Activated T-cell treated with anti-CD3 and anti-CD28 coated beads, Interleukin-2, amount 50 U/mL, for 24 hours (primary cell): ENCODE results near the gene EHMT1.

ENCODE experiments used
- DNase-seq: peaks from one replicate; pipeline ENCODE4 v3.0.0-alpha.2; 2020
- H3K27ac Mint-ChIP-seq: 2 replicates; pipeline ENCODE4 v1.8.0; 2020; ENCODE audit warnings: mild to moderate bottlenecking, mixed read lengths
- H3K27me3 Mint-ChIP-seq: 2 replicates; pipeline ENCODE4 v1.8.0; 2020; ENCODE audit warnings: mixed read lengths
- H3K36me3 Mint-ChIP-seq: 2 replicates; pipeline ENCODE4 v1.8.0; 2020; ENCODE audit warnings: low read depth, mixed read lengths
- H3K4me1 Mint-ChIP-seq: 2 replicates; pipeline ENCODE4 v1.8.0; 2020; ENCODE audit warnings: low read depth, mixed read lengths
- H3K4me3 Mint-ChIP-seq: 2 replicates; pipeline ENCODE4 v1.8.0; 2020; ENCODE audit warnings: mild to moderate bottlenecking, moderate library complexity, mixed read lengths
- H3K9me3 Mint-ChIP-seq: 2 replicates; pipeline ENCODE4 v1.8.0; 2020; ENCODE audit warnings: mixed read lengths

The EHMT1 gene

DNA sequence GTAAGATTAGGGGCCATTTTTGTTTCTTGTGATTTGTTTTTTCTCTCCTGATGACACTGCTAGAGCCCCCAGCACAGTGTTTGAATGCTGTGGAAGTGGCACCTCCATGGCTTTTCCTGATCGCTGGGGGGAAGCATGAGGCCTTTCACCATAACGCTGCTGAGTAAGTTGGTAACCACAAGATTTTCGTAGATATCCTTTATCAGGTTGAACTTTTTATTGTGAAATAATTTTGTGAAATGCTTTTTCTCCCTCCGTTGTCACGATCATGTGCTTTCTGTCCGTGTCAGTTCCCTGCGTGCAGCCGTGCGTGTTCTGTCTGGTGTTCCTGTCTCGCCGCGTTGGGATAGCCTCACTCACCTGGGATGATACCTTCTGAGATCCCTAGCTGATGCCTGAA, 59.4 kb downstream of the EHMT1 start:
- H3K9me3 Mint-ChIP-seq: no peaks in the 10 kb centered on the region
- H3K4me3 Mint-ChIP-seq: no peak overlapping the region
- H3K27me3 Mint-ChIP-seq: no peaks in the 10 kb centered on the region
- H3K27ac Mint-ChIP-seq: no peak overlapping the region
- peaks cover 53% of the 10 kb centered on the region for H3K4me1 Mint-ChIP-seq
- DNase-seq: no peak
- H3K36me3 Mint-ChIP-seq: peaks cover 34% of the 10 kb centered on the region

DNA sequence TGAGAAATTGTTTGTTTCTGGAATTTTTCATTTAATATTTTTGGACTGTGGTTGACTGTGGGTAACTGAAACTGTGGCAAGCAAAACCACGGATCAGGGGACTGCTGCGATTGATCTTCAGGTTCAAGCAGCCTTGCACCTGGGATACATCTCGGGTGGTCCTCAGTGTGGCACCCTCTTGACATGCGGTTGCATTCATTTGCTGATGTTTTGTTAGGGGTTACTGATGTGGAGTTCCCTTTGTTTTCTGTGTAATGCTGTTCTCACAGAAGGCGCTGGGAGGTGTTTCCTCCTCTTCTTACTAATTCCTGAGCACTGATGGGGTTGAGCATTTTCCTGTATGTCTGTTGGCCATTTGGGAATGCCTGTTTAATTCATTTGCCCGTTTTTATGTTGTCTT, 60.4 kb downstream of the EHMT1 start:
- Mint-ChIP-seq H3K9me3 (no peaks in the 10 kb centered on the region), H3K4me1 (peaks cover 48% of the 10 kb centered on the region), H3K4me3 (no peak overlapping the region), H3K27ac (no peak overlapping the region), H3K27me3 (no peaks in the 10 kb centered on the region), H3K36me3 (peaks cover 36% of the 10 kb centered on the region)
- DNase-seq: no peak

DNA sequence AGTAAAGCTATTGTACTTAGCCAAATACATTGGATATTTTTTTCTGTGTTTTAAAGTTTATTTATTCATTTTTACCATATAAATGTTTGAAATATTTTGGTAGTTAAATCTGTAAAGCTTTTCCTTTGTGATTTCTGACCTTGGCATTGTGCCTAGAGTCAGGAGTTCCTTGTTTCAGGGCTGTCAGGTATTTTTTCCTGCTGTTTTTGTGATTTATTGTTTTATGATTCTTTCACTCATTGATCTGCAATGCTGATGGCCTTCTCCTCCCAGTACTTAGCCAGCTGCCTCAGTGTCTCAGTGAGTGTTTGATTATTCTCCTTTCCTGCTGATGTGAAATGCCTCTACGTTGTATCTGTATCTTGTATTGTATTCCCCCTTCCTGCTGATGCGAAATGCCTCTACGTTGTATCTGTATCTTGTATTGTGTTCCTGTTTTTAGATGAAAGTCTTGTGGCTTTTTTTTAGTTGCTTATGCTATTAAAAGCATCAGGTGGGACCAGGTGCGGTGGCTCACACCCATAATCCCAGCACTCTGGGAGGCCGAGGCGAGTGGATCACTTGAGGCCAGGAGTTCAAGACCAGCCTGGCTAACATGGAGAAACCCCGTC, 61.0 kb downstream of the EHMT1 start:
- no peak overlapping the region for H3K4me3 Mint-ChIP-seq
- H3K9me3 Mint-ChIP-seq: no peaks in the 10 kb centered on the region
- peaks cover 34% of the 10 kb centered on the region for H3K36me3 Mint-ChIP-seq
- no peak for DNase-seq
- peaks cover 44% of the 10 kb centered on the region for H3K4me1 Mint-ChIP-seq
- no peak overlapping the region for H3K27ac Mint-ChIP-seq
- H3K27me3 Mint-ChIP-seq: no peaks in the 10 kb centered on the region

DNA sequence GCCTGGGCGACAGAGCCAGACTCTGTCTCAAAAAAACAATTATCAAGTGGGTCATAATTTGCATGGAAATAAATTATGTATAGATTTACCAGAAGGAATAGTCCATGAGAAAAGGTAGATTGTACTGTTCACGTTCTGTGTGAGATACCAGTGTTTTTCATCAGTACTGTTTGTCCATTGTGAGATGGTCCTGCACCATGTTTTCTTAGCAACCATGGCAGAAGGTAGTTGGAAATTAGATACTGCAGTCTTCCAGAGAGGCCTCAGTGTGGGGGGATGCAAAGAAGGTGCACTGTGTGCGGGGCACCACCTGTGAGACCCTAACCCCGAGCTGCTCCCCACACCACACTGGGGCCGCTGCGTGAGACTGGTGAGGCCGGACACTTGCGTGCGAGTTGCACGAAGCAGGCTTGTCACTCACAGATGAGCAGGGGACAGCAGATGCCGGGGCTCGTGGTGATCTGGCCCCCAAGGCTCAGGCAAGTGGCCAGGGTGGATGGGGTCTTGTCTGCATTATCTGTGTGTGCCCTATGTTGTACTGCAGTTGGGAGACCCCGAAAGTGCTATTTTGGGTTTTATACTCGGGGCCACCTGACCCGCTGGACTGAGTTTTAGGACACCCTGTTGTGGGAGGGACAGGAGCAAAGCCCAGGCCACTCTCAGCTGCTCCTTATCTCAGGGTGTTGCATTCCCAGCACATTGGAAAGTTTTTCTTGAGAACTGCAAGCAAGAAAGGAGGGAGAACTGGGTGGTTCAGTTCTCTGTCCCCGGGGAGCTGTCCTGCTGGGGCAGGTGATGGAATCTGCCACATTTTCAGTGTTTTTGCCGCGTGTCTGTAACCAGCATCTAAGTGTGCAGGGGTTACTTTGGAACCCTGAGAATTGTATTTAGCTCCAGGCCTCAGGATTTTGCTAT, 61.9 kb downstream of the EHMT1 start:
- H3K4me3 Mint-ChIP-seq: no peak overlapping the region
- H3K9me3 Mint-ChIP-seq: no peaks in the 10 kb centered on the region
- H3K36me3 Mint-ChIP-seq: peaks cover 34% of the 10 kb centered on the region
- DNase-seq: no peak
- no peaks in the 10 kb centered on the region for H3K27me3 Mint-ChIP-seq
- H3K27ac Mint-ChIP-seq: no peak overlapping the region
- H3K4me1 Mint-ChIP-seq: peaks cover 47% of the 10 kb centered on the region

DNA sequence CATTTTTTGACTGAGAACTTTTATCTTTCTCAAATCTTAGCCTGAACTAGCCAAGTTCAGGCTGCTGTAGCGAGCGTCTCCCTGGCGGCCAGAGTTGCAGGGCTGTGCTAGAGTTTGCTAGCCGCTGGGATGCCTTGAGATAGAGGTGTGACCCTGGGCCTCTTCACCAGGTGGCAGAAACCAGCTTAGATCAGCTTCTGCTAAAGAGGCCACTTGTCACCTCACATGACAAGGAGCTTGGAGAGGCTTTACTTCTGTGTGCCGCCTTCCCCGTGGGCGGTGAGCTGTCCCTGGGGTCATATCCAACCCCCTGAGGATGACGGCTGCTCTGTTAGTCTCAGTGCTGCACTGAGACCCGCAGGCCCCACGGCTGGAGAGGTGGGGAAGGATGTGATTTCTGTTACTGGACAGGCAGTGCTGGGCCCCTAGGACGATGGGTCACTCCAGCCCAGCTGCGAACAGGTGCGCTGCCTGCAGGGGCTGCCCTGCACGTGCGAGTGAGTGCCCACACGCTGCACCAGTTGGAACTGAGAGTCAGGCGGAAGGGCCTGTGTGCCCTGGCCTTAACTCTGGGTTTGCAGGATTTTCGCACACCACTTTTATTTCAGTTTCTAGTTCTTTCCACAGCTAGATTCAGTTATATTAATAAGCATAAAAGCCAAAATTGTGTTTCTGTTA, 63.8 kb downstream of the EHMT1 start:
- Mint-ChIP-seq H3K4me1 (peaks cover 55% of the 10 kb centered on the region), H3K9me3 (no peaks in the 10 kb centered on the region), H3K27ac (peak overlapping the region; percentile 28), H3K27me3 (no peaks in the 10 kb centered on the region), H3K4me3 (no peak overlapping the region), H3K36me3 (peaks cover 34% of the 10 kb centered on the region)
- DNase-seq: no peak

DNA sequence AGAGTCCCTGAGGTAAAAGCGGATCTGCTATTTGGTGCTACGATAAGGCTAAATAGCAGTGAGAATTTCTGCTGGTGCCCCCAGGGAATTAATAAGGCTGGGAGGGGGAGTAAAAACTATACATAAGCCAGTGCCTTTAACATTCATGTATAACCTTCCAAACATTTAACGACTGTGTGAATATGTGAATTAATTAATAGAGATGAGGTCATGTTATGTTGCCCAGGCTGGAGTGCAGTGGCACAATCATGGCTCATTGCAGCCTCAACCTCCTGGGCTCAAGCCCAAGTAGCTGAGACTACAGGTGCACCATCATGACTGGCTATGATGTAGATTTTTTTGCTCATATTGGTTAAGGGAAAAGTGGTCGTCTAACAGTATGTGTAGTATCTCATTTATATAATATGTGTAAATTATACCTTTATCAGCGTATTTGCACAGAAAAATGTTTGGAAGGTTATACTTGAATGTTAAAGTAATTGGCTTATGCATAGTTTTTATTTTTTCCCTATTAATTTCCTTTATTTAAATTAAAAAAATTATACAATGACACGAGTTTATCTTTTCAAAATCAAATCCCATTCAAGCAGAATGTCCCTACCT, 64.6 kb downstream of the EHMT1 start:
- Mint-ChIP-seq H3K27me3 (no peaks in the 10 kb centered on the region), H3K4me1 (peaks cover 54% of the 10 kb centered on the region), H3K4me3 (no peak overlapping the region), H3K27ac (no peak overlapping the region), H3K9me3 (no peaks in the 10 kb centered on the region), H3K36me3 (peaks cover 33% of the 10 kb centered on the region)
- no peak for DNase-seq

DNA sequence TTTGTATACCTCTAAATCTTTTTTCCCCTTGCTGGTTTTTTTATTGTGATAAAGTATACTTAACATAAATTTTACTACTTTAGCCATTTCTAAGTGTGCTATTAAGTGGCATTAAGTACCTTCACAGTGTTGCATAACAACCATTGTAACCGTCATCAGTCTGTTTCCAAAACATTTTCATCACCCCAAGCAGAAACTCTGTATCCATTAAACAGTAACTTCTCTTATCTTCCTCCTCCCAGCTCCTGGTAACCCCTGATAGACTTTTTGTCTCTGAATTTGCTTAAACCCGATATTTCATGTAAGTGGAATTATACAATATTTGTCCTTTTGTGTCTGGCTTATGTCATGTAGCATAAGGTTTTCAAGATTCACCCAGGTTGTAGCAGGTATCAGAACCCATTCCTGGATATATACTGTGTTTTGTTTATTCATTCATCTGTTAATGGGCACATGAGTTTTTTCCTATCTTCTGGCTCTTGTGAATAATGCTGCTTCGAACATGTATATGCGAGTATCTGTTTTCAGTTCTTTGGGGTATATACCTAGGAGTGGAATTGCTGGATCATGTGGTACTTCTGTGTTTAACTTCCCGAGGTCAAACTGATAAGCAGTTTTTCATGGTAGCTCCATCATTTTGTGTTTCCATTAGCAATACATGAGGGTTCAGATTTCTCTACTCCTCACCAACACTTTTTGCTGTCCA, 66.4 kb downstream of the EHMT1 start:
- no peak overlapping the region for H3K27ac Mint-ChIP-seq
- no peaks in the 10 kb centered on the region for H3K9me3 Mint-ChIP-seq
- no peak overlapping the region for H3K4me3 Mint-ChIP-seq
- peaks cover 55% of the 10 kb centered on the region for H3K4me1 Mint-ChIP-seq
- DNase-seq: no peak
- H3K27me3 Mint-ChIP-seq: no peaks in the 10 kb centered on the region
- peaks cover 33% of the 10 kb centered on the region for H3K36me3 Mint-ChIP-seq

DNA sequence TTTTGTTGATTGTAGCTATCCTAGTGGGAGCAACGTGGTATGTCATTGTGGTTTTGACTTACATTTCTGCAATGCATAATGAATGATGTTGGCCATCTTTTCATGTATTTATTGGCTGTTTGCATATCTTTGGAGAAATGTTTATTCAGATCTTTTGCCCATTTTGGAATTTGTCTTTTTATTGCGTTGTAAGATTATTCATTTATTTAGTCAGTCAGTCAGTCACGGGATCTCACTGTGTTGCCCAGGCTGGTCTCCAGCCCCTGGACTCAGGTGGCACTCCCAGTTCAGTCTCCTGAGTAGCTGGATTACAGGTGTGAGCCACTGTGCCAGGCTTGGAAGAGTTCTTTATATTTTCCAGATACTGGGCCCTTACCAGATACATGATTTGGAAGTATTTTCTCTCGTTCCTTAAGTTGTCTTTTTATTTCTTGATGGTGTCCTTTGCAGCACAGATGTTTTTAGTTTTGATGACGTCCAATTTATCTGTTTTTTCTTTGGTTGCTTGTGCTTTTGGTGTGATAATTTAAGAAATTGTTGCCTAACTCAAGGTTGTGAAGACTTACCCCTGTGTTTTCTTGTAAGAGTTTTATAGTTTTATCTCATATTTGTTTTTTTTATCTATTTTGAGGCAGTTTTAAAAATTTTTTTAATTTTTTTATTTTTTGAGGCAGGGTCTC, 67.1 kb downstream of the EHMT1 start:
- Mint-ChIP-seq H3K4me3 (no peak overlapping the region), H3K27ac (no peak overlapping the region), H3K27me3 (no peaks in the 10 kb centered on the region), H3K9me3 (no peaks in the 10 kb centered on the region), H3K4me1 (peaks cover 57% of the 10 kb centered on the region), H3K36me3 (peaks cover 31% of the 10 kb centered on the region)
- DNase-seq: no peak

DNA sequence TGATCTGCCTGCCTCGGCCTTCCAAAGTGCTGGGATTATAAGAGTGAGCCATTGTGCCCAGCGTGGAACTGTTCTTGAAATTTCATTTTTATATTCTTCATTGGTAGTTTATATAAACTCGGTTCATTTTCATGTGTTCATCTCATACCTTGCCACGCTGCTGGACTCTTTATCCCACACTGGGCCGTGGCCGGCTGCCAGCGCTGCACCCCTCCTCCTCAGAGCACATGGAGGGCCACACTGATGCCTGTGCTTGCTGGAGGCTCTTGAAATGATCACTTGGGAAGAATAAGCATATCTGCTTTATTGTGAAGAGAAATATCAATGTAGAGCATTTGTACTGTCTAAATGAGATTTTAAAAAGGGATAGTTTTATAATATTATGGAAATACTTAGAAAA, 69.5 kb downstream of the EHMT1 start:
- Mint-ChIP-seq H3K4me3 (no peak overlapping the region), H3K9me3 (no peaks in the 10 kb centered on the region), H3K4me1 (peaks cover 57% of the 10 kb centered on the region), H3K36me3 (peaks cover 30% of the 10 kb centered on the region), H3K27ac (peak overlapping the region; percentile 10), H3K27me3 (no peaks in the 10 kb centered on the region)
- DNase-seq: no peak

DNA sequence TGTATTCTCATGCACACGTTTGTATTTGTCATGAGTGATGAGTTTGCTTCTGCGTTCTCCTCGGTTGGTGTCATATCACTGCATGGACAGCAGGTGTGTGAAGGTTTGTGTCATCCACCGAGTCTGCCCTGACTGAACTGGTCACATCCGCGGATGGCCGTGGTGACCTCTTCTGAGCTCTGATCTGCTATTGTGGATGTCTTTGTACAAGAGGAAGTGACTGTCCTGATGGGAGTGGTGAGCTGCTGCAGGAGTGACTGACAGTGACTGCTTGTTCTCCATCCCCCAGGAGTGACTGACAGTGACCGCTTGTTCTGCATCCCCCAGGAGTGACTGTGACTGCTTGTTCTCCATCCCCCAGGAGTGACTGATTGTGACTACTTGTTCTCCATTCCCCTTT, 69.9 kb downstream of the EHMT1 start:
- Mint-ChIP-seq H3K27ac (peak overlapping the region; percentile 35), H3K4me1 (peaks cover 56% of the 10 kb centered on the region)

DNA sequence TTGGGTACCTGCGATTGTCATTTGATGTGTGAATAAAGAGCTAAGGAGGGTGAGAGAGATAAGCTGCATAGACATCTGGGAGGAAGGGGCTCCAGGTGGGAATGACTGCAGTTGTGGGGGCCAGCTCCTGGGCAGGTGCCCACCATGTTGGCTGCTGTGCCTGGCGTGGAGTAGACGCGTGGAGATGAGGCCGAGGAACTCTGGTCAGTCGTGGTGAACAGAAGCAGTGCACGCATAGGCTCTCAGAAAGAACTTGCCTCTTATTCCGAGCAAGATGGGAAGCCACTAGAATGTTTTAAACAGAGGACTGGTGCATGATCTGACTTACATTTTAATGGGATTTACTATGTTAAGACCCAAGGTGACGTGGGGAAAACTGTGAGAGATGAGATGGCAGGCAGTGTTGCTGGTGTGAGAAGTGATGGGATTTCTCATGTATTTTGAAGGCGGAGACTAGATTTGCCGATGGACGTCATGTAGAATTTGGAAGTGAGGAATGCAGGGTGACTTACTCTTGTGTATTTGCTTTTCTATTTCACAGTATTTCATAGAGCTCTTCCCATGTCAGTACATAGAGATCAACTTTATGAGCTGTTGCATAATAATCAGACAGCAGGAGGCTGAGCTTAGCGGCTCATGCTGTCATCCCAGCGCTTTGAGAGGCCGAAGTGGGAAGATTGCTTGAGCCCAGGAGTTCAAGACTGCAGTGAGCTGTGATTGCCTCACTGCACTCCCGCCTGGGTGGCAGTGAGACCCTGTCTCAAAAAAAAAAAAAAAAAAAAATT, 71.1 kb downstream of the EHMT1 start:
- Mint-ChIP-seq H3K4me3 (no peak overlapping the region), H3K9me3 (no peaks in the 10 kb centered on the region), H3K36me3 (peaks cover 32% of the 10 kb centered on the region), H3K27me3 (no peaks in the 10 kb centered on the region), H3K27ac (no peak overlapping the region), H3K4me1 (peaks cover 61% of the 10 kb centered on the region)
- no peak for DNase-seq

More for the DNA sequence above, 69.9 kb downstream of the EHMT1 start:
- Mint-ChIP-seq H3K4me3 (no peak overlapping the region), H3K27me3 (no peaks in the 10 kb centered on the region), H3K36me3 (peaks cover 30% of the 10 kb centered on the region), H3K9me3 (no peaks in the 10 kb centered on the region)
- DNase-seq: no peak

DNA sequence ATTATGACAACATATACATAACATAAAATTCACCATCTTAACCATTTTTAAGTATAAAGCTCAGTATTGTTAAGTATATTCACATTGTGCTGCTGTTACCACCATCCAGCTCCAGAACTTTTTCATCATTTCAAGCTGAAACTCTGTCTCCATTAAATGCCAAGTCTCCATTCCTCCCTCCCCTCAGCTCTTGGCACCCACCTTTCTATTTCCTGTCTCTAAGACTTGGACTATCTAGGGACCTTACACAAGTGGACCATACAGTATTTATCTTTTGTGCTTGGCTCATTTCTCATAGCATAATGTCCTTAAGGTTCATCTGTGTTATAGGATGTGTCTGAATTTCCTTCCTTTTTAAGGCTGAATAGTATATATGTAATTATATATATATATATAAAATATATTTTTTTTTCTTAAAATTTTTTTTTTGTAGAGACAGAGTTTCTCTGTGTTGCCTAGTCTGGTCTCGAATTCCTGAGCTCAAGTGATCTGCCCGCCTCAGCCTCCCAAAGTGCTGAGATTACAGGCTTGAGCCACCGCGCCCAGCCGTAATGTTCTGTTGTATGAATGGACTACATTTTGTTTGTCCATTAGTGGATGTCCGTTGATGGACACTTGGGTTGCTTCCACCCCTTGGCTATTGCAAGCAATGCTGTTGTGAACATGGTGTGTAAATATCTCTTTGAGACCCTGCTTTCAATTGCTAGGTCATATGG, 72.3 kb downstream of the EHMT1 start:
- no peaks in the 10 kb centered on the region for H3K27me3 Mint-ChIP-seq
- H3K36me3 Mint-ChIP-seq: peaks cover 30% of the 10 kb centered on the region
- H3K27ac Mint-ChIP-seq: no peak overlapping the region
- H3K9me3 Mint-ChIP-seq: no peaks in the 10 kb centered on the region
- DNase-seq: no peak
- H3K4me1 Mint-ChIP-seq: peaks cover 60% of the 10 kb centered on the region
- no peak overlapping the region for H3K4me3 Mint-ChIP-seq
